ENCODE data around the gene SULT2B1. TPM values are rescaled to one million over a fixed set of nuclear protein-coding genes. Genes with fewer than 3 reads are reported as not detected.
"Not testable (repeated sequence)": the region's sequence is repeated elsewhere in the genome, so short reads cannot be mapped to it uniquely, and the experiment has no call there.

The SULT2B1 gene
- total and polyA plus RNA-seq, 2 of the 4 experiments (the other 2 are of a cell fraction): 0.09 TPM; not detected in 1

DNA sequence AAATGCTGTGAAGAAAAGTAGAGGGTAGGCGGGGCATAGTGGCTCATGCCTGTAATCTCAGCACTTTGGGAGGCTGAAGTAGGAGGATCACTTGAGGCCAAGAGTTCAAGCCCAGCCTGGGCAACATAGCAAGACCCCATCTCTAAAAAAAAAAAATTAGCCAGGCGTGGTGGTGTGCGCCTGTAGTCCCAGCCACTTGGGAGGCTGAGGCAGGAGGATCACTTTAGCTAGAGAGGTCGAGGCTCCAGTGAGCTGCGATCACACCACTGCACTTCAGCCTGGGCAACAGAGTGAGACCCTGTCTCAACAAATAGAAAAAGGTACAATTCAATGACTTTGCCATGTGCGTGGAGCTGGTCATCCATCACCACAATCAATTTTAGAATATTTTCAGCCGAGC, 25.9 kb downstream of the SULT2B1 start:
- H4K20me1 ChIP-seq (ENCODE audit: insufficient read depth, low read length); H3K56ac ChIP-seq (ENCODE audit: extremely low read depth, insufficient read depth, low read length); ATAC-seq (ENCODE audit: low read depth); POLR2A ChIA-PET (ENCODE audit: unreplicated experiment); H2BK20ac ChIP-seq (ENCODE audit: low read depth, low read length); in situ Hi-C loops (cut with MboI; ENCODE audit: low sequenced_read_pairs); H3K4me1 ChIP-seq (ENCODE audit: control insufficient read depth, insufficient read depth, low read length); H2AFZ ChIP-seq (replicated peaks; ENCODE audit: low read length, poor library complexity); H3K4ac ChIP-seq (ENCODE audit: low read depth, low read length); H3K14ac ChIP-seq (replicated peaks; ENCODE audit: low read depth, low read length); H2BK120ac ChIP-seq (ENCODE audit: low read depth, low read length); H4K5ac ChIP-seq (ENCODE audit: low read depth, low read length); H2BK5ac ChIP-seq (ENCODE audit: low read depth, low read length, poor library complexity, severe bottlenecking); H3K79me1 ChIP-seq (ENCODE audit: low read depth in 1 of 2, low read length in 2 of 2); H3K4me3 ChIP-seq (ENCODE audit: insufficient read depth, low read depth, low read length); H2AK9ac ChIP-seq (replicated peaks; ENCODE audit: low read depth, low read length, poor library complexity); H4K91ac ChIP-seq (ENCODE audit: insufficient read depth, low read depth, low read length); H3K9me1 ChIP-seq (ENCODE audit: insufficient read depth, low read length); H4K8ac ChIP-seq (ENCODE audit: low read depth in 2 of 2, low read length in 2 of 2); H3K23ac ChIP-seq (ENCODE audit: low read depth, low read length); BruUV-seq (replicated peaks); H3K18ac ChIP-seq (ENCODE audit: low read depth, low read length); H2BK15ac ChIP-seq (ENCODE audit: low read depth, low read length); DNase-seq; H3K27ac ChIP-seq (ENCODE audit: insufficient read depth, low read length); intact Hi-C loops (cut with micrococcal nuclease); H2AK5ac ChIP-seq (ENCODE audit: low read depth, low read length); dilution Hi-C loops (cut with HindIII; ENCODE audit: low sequenced_read_pairs, unreplicated experiment); H3K9me3 ChIP-seq (ENCODE audit: control insufficient read depth, insufficient read depth, low read length); H3K27me3 ChIP-seq (ENCODE audit: control insufficient read depth, insufficient read depth, low read length); H3K9ac ChIP-seq (ENCODE audit: low read depth, low read length); H3K36me3 ChIP-seq (ENCODE audit: control insufficient read depth, insufficient read depth, low read length); H3K4me2 ChIP-seq (ENCODE audit: low read depth, low read length): not testable (repeated sequence)
- CTCF ChIA-PET: interaction anchor here (0.6 kb wide), 1 partner anchor 170 kb away, joined by 3 read pairs; no protein-coding TSS in a partner anchor
- 83% methylated on average over 4 of the region's 7 CpGs; no CpG with 5 or more reads in 1 of the 2 experiments for WGBS, 2 experiments (ENCODE audit: extremely low coverage in 2 of 2, insufficient read length in 1 of 2)
